Thymus (tissue), 11 donors: Measurements from ENCODE around the gene EGFR. TPM values are rescaled to one million over a fixed set of nuclear protein-coding genes. Genes with fewer than 3 reads are reported as not detected.

Source experiments
- DNase-seq, 9 donors: peaks; one replicate each; pipeline ENCODE4 v3.0.0-alpha.2; 2013; ENCODE audit warnings: low spot score in 9 of 9, low read depth in 6 of 9, missing footprints in 1 of 9
- H3K27ac ChIP-seq, 2 donors: one replicate each; pipeline ENCODE4 v1.5.1; 2013; ENCODE audit warnings: control low read depth in 1 of 2, low read depth in 1 of 2, low read length in 1 of 2, mild to moderate bottlenecking in 1 of 2, moderate library complexity in 1 of 2
- H3K27me3 ChIP-seq, 2 donors: one replicate each; pipeline ENCODE4 v1.5.1; 2013; ENCODE audit warnings: low read length in 1 of 2; ENCODE audit not compliant: control insufficient read depth in 2 of 2, insufficient read depth in 1 of 2
- H3K36me3 ChIP-seq, 2 donors: one replicate each; pipeline ENCODE4 v1.5.1; 2013; ENCODE audit warnings: low read length in 1 of 2, mild to moderate bottlenecking in 1 of 2, moderate library complexity in 1 of 2; ENCODE audit not compliant: control insufficient read depth in 2 of 2, insufficient read depth in 2 of 2
- H3K4me1 ChIP-seq, 2 donors: one replicate each; pipeline ENCODE4 v1.5.1; 2013; ENCODE audit warnings: low read length in 2 of 2; ENCODE audit not compliant: control insufficient read depth in 2 of 2, insufficient read depth in 2 of 2
- H3K4me3 ChIP-seq, 2 donors: one replicate each; pipeline ENCODE4 v1.5.1; 2013; ENCODE audit warnings: low read length in 2 of 2, control low read depth in 1 of 2, mild to moderate bottlenecking in 1 of 2
- H3K9me3 ChIP-seq, 2 donors: one replicate each; pipeline ENCODE4 v1.5.1; 2013; ENCODE audit warnings: low read length in 1 of 2, mild to moderate bottlenecking in 1 of 2; ENCODE audit not compliant: control insufficient read depth in 2 of 2, insufficient read depth in 1 of 2
- WGBS: extraction: QIAGEN DNeasy Blood & Tissue Kit; methylation state at CpG from one replicate; pipeline ENCODE4 v1.1.7; 2013; 5-methylcytosine and 5-hydroxymethylcytosine counted together
- polyA plus RNA-seq: library from polyadenylated mRNA; stranded (reverse); fragments of 200-250 nt; gene quantifications from one replicate; pipeline ENCODE4 v1.2.3, GENCODE V29; 2013
- total RNA-seq: library from RNA; stranded (reverse); fragments of 120-200 nt; gene quantifications from one replicate; pipeline ENCODE4 v1.2.4, GENCODE V29; 2013
- donor health status: healthy.

The EGFR gene
- total and polyA plus RNA-seq, 2 donors = 14.2 to 19.5 TPM

GRCh38 chr7:55187701-55188491, 169.1 kb downstream of the EGFR start:
- no peaks in the 10 kb centered on the region for H3K4me1 ChIP-seq
- no peak overlapping the region for H3K27ac ChIP-seq
- peaks cover 0 to 2% of the 10 kb centered on the region in 2 donors for H3K27me3 ChIP-seq
- H3K4me3 ChIP-seq = no peak overlapping the region
- DNase-seq = no peak
- 56% methylated on average over 11 of the region's 11 CpGs for WGBS
- peaks cover 0 to 3% of the 10 kb centered on the region in 2 donors for H3K9me3 ChIP-seq
- no peaks in the 10 kb centered on the region for H3K36me3 ChIP-seq

GRCh38 chr7:55188590-55189138, 169.8 kb downstream of the EGFR start:
- Histone ChIP-seq H3K27ac (no peak overlapping the region), H3K9me3 (peaks cover 0 to 3% of the 10 kb centered on the region in 2 donors), H3K4me1 (no peaks in the 10 kb centered on the region), H3K36me3 (no peaks in the 10 kb centered on the region), H3K27me3 (peaks cover 0 to 2% of the 10 kb centered on the region in 2 donors), H3K4me3 (no peak overlapping the region)
- 58% methylated on average over 15 of the region's 15 CpGs for whole genome bisulfite sequencing
- DNase-seq = no peak

- Histone ChIP-seq H3K9me3 (peaks cover 0 to 3% of the 10 kb centered on the region in 2 donors), H3K27me3 (peaks cover 0 to 2% of the 10 kb centered on the region in 2 donors), H3K4me3 (no peak overlapping the region), H3K4me1 (no peaks in the 10 kb centered on the region), H3K36me3 (no peaks in the 10 kb centered on the region), H3K27ac (no peak overlapping the region)
- WGBS = 92% methylated on average over 11 of the region's 11 CpGs
- DNase-seq = no peak
Observed at GRCh38 chr7:55189146-55189766, 170.4 kb downstream of the EGFR start.

- H3K9me3 ChIP-seq = peaks cover 0 to 3% of the 10 kb centered on the region in 2 donors
- no peaks in the 10 kb centered on the region for H3K4me1 ChIP-seq
- H3K36me3 ChIP-seq = no peaks in the 10 kb centered on the region
- WGBS = 94% methylated on average over 16 of the region's 16 CpGs
- peaks cover 0 to 2% of the 10 kb centered on the region in 2 donors for H3K27me3 ChIP-seq
- no peak overlapping the region for H3K27ac ChIP-seq
- H3K4me3 ChIP-seq = no peak overlapping the region
- DNase-seq = no peak
Observed at GRCh38 chr7:55189878-55190436, 171.1 kb downstream of the EGFR start.

GRCh38 chr7:55190511-55191160, 171.8 kb downstream of the EGFR start:
- DNase-seq = no peak
- 89% methylated on average over 7 of the region's 7 CpGs for WGBS

GRCh38 chr7:55191161-55191925, 172.5 kb downstream of the EGFR start:
- no peak for DNase-seq
- H3K9me3 ChIP-seq = peaks cover 0 to 3% of the 10 kb centered on the region in 2 donors
- peaks cover 0 to 2% of the 10 kb centered on the region in 2 donors for H3K27me3 ChIP-seq
- H3K4me3 ChIP-seq = no peak overlapping the region
- no peaks in the 10 kb centered on the region for H3K4me1 ChIP-seq
- H3K36me3 ChIP-seq = no peaks in the 10 kb centered on the region
- 94% methylated on average over 17 of the region's 17 CpGs for WGBS
- no peak overlapping the region for H3K27ac ChIP-seq

More at GRCh38 chr7:55190511-55191160, 171.8 kb downstream of the EGFR start:
- H3K36me3 ChIP-seq = no peaks in the 10 kb centered on the region
- peaks cover 0 to 2% of the 10 kb centered on the region in 2 donors for H3K27me3 ChIP-seq
- no peak overlapping the region for H3K27ac ChIP-seq
- peaks cover 0 to 3% of the 10 kb centered on the region in 2 donors for H3K9me3 ChIP-seq
- no peaks in the 10 kb centered on the region for H3K4me1 ChIP-seq
- no peak overlapping the region for H3K4me3 ChIP-seq

- no peak overlapping the region for H3K27ac ChIP-seq
Observed at GRCh38 chr7:55191926-55192692, 173.3 kb downstream of the EGFR start.

GRCh38 chr7:55192723-55193122, 173.9 kb downstream of the EGFR start:
- 82% methylated on average over 7 of the region's 7 CpGs for WGBS
- H3K27me3 ChIP-seq = peaks cover 0 to under 1% of the 10 kb centered on the region in 2 donors
- no peaks in the 10 kb centered on the region for H3K4me1 ChIP-seq
- H3K27ac ChIP-seq = no peak overlapping the region
- no peak for DNase-seq
- H3K4me3 ChIP-seq = no peak overlapping the region
- peaks cover 0 to 3% of the 10 kb centered on the region in 2 donors for H3K9me3 ChIP-seq
- H3K36me3 ChIP-seq = no peaks in the 10 kb centered on the region

More at GRCh38 chr7:55191926-55192692, 173.3 kb downstream of the EGFR start:
- 92% methylated on average over 17 of the region's 17 CpGs for WGBS
- H3K27me3 ChIP-seq = peaks cover 0 to 2% of the 10 kb centered on the region in 2 donors
- no peak for DNase-seq
- H3K36me3 ChIP-seq = no peaks in the 10 kb centered on the region
- H3K4me3 ChIP-seq = no peak overlapping the region
- H3K9me3 ChIP-seq = peaks cover 0 to 3% of the 10 kb centered on the region in 2 donors
- no peaks in the 10 kb centered on the region for H3K4me1 ChIP-seq
